ENCODE measurements around the gene COQ3.

Gene COQ3

DNA sequence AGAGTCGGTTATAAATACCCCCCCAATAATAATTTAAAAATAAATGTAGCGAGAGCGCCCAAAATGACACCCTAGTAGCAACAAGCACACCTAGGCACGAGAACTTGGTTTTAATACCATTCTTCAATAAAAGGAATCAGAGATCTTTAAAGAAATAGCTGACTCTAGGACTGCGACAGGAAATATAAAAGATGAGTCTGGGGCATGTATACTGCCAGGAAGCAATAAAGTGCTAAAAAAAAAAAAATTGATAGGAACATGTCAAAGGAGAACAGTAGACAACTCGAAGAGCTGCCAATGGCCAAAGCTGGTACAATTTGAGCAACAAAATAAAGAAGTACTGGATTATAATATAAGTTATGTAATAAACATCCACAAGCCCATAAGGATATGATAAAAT is 28.9 kb upstream of the COQ3 start:
- ATAC-seq, result no peak
- no peak for TF ChIP-seq ZFP3 (CRISPR knock-in tag; IDR thresholded peaks at IDR 0.05)

DNA sequence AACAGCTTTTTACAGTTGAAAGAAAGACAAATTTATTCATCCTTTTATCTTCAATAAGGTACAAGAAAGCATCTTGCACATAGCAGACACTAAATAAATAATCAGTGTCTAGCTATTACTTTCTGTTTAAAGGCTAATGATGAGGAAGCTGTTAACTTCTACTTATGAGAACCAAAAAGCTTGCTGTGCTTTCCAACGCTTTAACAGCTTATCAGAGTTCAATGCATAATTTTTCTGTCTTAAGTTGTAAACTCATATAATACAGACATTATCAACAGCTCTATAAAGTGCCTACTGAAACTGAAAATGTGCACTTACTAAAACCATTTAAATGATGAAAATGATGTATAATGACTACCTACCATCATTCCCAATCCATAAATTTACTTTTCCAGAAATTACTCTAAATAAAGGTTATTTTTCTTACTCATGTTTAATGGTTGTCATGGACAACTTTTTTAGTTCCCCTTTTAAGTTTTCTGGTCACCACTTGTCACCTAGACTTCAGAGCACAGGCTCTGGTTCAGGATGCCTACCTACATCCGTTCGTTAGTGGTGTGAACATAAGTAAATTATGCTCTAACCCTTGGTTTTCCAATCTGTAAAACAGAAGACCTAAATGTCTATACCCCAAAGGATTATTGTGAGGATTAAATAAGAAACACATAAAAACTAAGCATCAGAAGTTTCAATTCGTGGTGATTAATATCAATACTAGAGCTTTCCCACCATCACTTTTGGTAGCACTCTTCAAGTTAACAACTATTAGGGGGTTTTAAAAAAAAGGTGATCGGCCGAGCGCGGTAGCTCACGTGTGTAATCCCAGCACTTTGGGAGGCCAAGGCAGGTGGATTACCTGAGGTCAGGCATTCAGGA is 23.1 kb upstream of the COQ3 start:
- TF ChIP-seq ESRRG (CRISPR knock-in tag; IDR thresholded peaks at IDR 0.05) (no peak), SNAI2 (CRISPR knock-in tag; IDR thresholded peaks at IDR 0.05) (no peak), ISL1 (CRISPR knock-in tag; IDR thresholded peaks at IDR 0.05) (no peak), ARNTL (CRISPR knock-in tag; IDR thresholded peaks at IDR 0.05; ENCODE audit: borderline replicate concordance, low read depth) (no peak), ZFP30 (CRISPR knock-in tag; IDR thresholded peaks at IDR 0.05) (no peak), TCF4 (CRISPR knock-in tag; IDR thresholded peaks at IDR 0.05; ENCODE audit: borderline replicate concordance) (no peak), ZNF8 (CRISPR knock-in tag; IDR thresholded peaks at IDR 0.05) (no peak), RARB (CRISPR knock-in tag; IDR thresholded peaks at IDR 0.05) (no peak), BACH2 (CRISPR knock-in tag; IDR thresholded peaks at IDR 0.05; ENCODE audit: borderline replicate concordance) (no peak)
- TF ChIP-seq, protein P1, sequence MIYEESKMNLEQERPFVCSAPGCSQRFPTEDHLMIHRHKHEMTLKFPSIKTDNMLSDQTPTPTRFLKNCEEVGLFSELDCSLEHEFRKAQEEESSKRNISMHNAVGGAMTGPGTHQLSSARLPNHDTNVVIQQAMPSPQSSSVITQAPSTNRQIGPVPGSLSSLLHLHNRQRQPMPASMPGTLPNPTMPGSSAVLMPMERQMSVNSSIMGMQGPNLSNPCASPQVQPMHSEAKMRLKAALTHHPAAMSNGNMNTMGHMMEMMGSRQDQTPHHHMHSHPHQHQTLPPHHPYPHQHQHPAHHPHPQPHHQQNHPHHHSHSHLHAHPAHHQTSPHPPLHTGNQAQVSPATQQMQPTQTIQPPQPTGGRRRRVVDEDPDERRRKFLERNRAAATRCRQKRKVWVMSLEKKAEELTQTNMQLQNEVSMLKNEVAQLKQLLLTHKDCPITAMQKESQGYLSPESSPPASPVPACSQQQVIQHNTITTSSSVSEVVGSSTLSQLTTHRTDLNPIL (CRISPR knock-in tag; IDR thresholded peaks at IDR 0.05; ENCODE audit: low read depth), result no peak
- TF ChIP-seq, protein P2, sequence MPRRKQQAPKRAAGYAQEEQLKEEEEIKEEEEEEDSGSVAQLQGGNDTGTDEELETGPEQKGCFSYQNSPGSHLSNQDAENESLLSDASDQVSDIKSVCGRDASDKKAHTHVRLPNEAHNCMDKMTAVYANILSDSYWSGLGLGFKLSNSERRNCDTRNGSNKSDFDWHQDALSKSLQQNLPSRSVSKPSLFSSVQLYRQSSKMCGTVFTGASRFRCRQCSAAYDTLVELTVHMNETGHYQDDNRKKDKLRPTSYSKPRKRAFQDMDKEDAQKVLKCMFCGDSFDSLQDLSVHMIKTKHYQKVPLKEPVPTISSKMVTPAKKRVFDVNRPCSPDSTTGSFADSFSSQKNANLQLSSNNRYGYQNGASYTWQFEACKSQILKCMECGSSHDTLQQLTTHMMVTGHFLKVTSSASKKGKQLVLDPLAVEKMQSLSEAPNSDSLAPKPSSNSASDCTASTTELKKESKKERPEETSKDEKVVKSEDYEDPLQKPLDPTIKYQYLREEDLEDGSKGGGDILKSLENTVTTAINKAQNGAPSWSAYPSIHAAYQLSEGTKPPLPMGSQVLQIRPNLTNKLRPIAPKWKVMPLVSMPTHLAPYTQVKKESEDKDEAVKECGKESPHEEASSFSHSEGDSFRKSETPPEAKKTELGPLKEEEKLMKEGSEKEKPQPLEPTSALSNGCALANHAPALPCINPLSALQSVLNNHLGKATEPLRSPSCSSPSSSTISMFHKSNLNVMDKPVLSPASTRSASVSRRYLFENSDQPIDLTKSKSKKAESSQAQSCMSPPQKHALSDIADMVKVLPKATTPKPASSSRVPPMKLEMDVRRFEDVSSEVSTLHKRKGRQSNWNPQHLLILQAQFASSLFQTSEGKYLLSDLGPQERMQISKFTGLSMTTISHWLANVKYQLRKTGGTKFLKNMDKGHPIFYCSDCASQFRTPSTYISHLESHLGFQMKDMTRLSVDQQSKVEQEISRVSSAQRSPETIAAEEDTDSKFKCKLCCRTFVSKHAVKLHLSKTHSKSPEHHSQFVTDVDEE (CRISPR knock-in tag; IDR thresholded peaks at IDR 0.05), result no peak
- no peak for ATAC-seq

DNA sequence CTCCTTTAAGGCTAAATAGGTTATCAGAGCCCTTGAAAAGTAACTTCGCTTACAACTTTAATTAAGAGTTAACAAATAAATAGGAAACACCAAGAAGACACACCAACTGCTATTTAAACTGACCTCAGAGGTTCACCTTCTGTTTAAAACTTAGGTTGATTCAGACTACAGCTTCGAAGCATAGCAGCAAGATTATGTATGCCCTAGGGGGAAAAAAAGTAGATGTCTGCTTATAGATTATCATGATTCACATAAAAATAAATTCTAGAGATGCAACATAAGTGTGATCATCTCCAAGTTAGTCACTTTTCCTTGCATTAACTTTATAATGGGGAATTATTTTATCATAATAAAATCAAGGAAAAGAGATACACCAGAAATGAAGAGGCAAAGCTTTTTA is 22.2 kb upstream of the COQ3 start:
- ATAC-seq, result no peak
- TF ChIP-seq, protein P3, sequence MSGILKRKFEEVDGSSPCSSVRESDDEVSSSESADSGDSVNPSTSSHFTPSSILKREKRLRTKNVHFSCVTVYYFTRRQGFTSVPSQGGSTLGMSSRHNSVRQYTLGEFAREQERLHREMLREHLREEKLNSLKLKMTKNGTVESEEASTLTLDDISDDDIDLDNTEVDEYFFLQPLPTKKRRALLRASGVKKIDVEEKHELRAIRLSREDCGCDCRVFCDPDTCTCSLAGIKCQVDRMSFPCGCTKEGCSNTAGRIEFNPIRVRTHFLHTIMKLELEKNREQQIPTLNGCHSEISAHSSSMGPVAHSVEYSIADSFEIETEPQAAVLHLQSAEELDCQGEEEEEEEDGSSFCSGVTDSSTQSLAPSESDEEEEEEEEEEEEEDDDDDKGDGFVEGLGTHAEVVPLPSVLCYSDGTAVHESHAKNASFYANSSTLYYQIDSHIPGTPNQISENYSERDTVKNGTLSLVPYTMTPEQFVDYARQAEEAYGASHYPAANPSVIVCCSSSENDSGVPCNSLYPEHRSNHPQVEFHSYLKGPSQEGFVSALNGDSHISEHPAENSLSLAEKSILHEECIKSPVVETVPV (CRISPR knock-in tag; IDR thresholded peaks at IDR 0.05), result no peak
- TF ChIP-seq BACH2 (CRISPR knock-in tag; IDR thresholded peaks at IDR 0.05; ENCODE audit: borderline replicate concordance) (no peak), ISL1 (CRISPR knock-in tag; IDR thresholded peaks at IDR 0.05) (no peak), ESRRG (CRISPR knock-in tag; IDR thresholded peaks at IDR 0.05) (no peak)

DNA sequence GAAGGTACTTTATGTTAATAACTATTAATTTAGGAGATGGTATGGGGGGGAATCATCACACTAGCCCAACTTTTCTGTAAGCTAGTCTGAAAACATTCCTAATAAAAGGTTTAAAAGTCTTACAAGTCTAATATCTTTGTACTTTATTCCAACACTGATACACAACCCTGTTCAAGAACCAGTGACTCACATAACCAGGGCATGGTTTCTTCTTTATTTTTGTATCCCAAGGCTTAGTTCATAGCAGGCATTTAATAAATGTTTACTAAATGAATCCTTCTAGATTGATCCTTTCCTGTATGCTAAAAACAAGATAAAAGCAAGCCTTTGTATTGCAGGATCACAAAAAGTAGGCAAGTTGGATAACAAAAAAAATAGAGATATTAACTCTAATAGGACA is 21.5 kb upstream of the COQ3 start:
- ATAC-seq, result no peak
- no peak for TF ChIP-seq ZC3H10 (CRISPR knock-in tag; IDR thresholded peaks at IDR 0.05)
- TF ChIP-seq RARB (CRISPR knock-in tag; IDR thresholded peaks at IDR 0.05), result no peak
- TF ChIP-seq CSDC2 (CRISPR knock-in tag; IDR thresholded peaks at IDR 0.05), result no peak
- no peak for TF ChIP-seq PPARA (CRISPR knock-in tag; IDR thresholded peaks at IDR 0.05; ENCODE audit: borderline replicate concordance)
- TF ChIP-seq, protein P4, sequence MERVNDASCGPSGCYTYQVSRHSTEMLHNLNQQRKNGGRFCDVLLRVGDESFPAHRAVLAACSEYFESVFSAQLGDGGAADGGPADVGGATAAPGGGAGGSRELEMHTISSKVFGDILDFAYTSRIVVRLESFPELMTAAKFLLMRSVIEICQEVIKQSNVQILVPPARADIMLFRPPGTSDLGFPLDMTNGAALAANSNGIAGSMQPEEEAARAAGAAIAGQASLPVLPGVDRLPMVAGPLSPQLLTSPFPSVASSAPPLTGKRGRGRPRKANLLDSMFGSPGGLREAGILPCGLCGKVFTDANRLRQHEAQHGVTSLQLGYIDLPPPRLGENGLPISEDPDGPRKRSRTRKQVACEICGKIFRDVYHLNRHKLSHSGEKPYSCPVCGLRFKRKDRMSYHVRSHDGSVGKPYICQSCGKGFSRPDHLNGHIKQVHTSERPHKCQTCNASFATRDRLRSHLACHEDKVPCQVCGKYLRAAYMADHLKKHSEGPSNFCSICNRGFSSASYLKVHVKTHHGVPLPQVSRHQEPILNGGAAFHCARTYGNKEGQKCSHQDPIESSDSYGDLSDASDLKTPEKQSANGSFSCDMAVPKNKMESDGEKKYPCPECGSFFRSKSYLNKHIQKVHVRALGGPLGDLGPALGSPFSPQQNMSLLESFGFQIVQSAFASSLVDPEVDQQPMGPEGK (CRISPR knock-in tag; IDR thresholded peaks at IDR 0.05; ENCODE audit: borderline replicate concordance), result no peak
- no peak for TF ChIP-seq TCF4 (CRISPR knock-in tag; IDR thresholded peaks at IDR 0.05; ENCODE audit: borderline replicate concordance)
- no peak for TF ChIP-seq BACH2 (CRISPR knock-in tag; IDR thresholded peaks at IDR 0.05; ENCODE audit: borderline replicate concordance)
- TF ChIP-seq OSR1 (CRISPR knock-in tag; IDR thresholded peaks at IDR 0.05), result no peak
- TF ChIP-seq ZFP30 (CRISPR knock-in tag; IDR thresholded peaks at IDR 0.05), result no peak
- no peak for TF ChIP-seq ZNF70 (CRISPR knock-in tag; IDR thresholded peaks at IDR 0.05)
- TF ChIP-seq, protein P2 (CRISPR knock-in tag; IDR thresholded peaks at IDR 0.05), result no peak
- no peak for TF ChIP-seq GLIS3 (CRISPR knock-in tag; IDR thresholded peaks at IDR 0.05)
- TF ChIP-seq SNAI2 (CRISPR knock-in tag; IDR thresholded peaks at IDR 0.05), result no peak
- TF ChIP-seq ARNTL (CRISPR knock-in tag; IDR thresholded peaks at IDR 0.05; ENCODE audit: borderline replicate concordance, low read depth), result no peak
- no peak for TF ChIP-seq ZNF565 (CRISPR knock-in tag; conservative IDR thresholded peaks at IDR 0.05; ENCODE audit: low read depth)
- TF ChIP-seq ZFP3 (CRISPR knock-in tag; IDR thresholded peaks at IDR 0.05), result no peak
- TF ChIP-seq, protein P3 (CRISPR knock-in tag; IDR thresholded peaks at IDR 0.05), result no peak
- no peak for TF ChIP-seq TOX (CRISPR knock-in tag; IDR thresholded peaks at IDR 0.05; ENCODE audit: borderline replicate concordance)
